ENCODE results near the gene ERI3. TPM values are rescaled to one million over a fixed set of nuclear protein-coding genes. Genes with fewer than 3 reads are reported as not detected.

The ERI3 gene
- total RNA-seq, 4 donors from 2014 or later: 23.8 to 30.5 (median 28.7) TPM

DNA sequence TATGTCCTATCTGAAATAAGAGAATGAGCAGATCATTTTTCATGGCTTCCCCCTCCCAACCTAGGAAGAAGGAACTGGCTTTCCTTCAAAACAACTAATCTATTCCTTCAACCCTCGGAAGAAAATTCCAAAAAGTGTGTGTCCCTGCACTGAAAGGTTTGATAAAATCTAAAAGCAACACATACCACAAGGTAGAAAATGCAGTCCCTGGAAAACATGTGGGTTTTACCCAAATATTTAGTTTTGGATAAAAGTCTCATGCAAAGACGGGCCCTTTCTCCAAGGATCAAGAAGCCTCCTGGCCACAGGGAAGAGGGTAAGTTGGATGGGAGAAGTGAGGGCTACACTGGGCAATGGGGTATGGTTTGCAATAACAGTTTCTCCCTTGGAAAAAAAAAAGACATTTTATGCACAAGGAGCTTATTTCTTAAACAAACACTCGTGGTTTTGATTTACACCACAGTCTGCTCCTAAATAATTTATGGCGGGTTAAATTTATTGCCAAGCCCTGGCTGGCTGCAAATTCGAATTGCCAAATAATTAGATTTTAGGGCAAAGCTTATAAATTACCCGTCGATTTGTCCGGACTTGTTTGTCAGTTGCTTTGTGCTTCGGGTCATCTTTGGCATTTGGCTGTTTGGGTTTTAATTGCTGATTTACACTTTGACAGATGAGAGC, 28.9 kb downstream of the ERI3 start:
- TF ChIP-seq, protein P1, sequence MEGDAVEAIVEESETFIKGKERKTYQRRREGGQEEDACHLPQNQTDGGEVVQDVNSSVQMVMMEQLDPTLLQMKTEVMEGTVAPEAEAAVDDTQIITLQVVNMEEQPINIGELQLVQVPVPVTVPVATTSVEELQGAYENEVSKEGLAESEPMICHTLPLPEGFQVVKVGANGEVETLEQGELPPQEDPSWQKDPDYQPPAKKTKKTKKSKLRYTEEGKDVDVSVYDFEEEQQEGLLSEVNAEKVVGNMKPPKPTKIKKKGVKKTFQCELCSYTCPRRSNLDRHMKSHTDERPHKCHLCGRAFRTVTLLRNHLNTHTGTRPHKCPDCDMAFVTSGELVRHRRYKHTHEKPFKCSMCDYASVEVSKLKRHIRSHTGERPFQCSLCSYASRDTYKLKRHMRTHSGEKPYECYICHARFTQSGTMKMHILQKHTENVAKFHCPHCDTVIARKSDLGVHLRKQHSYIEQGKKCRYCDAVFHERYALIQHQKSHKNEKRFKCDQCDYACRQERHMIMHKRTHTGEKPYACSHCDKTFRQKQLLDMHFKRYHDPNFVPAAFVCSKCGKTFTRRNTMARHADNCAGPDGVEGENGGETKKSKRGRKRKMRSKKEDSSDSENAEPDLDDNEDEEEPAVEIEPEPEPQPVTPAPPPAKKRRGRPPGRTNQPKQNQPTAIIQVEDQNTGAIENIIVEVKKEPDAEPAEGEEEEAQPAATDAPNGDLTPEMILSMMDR (IDR thresholded peaks at IDR 0.05; ENCODE audit: low read depth): no peak

GRCh38 chr1:44323947-44324346, 31.1 kb downstream of the ERI3 start:
- TF ChIP-seq, protein P1 (IDR thresholded peaks at IDR 0.05; ENCODE audit: low read depth): no peak

GRCh38 chr1:44322367-44322766, 32.7 kb downstream of the ERI3 start:
- TF ChIP-seq, protein P1 (IDR thresholded peaks at IDR 0.05; ENCODE audit: low read depth): no peak

- TF ChIP-seq, protein P1 (IDR thresholded peaks at IDR 0.05; ENCODE audit: low read depth): no peak
Measured at GRCh38 chr1:44321466-44321865, 33.6 kb downstream of the ERI3 start.

DNA sequence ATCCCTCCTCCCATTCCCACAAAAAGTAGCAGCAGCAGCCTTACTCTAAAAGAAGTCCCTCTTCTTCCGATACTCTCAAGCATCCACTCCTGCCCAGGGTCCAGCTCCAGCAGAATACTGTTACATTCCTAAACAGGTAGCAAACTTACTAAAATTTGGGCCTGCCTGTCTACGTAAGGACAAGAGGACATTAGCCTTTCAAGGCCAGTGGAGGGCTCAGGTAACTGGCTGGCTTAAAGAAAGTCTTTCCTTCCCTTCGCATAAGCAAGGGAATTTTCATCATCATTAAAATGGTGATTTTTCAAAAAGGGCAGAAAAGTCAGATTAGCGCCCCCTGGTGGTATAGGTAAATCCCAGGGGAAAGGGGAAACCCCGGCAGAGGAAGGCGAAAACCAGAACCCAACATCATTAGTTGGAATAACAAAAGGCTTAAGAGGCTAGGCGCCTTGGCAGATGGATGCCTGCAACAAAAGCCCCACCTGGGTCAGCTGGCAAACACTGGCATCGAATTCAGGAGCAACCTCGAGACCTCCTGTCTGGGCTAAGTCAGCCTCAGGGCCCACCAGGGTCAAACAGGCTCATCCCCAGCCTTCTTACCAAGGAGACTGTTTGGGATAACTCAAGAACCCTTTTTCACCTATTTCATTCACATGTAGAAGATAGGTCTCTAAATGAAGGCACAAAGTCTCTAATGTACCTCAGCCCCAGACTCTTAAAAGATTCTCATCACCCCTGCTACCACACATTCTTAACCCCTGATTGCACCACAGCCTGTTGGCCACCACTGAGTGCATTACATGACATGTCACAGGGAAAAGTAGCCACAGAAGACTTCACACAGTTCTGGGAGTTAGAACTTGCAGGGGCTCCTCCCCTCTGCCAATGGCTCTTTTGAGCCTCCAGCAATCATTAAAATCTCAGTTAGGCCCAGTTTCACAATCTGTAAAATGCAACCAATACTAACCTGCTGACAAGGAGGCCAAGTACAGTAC, 36.7 kb downstream of the ERI3 start:
- TF ChIP-seq, protein P1 (IDR thresholded peaks at IDR 0.05; ENCODE audit: low read depth): no peak

DNA sequence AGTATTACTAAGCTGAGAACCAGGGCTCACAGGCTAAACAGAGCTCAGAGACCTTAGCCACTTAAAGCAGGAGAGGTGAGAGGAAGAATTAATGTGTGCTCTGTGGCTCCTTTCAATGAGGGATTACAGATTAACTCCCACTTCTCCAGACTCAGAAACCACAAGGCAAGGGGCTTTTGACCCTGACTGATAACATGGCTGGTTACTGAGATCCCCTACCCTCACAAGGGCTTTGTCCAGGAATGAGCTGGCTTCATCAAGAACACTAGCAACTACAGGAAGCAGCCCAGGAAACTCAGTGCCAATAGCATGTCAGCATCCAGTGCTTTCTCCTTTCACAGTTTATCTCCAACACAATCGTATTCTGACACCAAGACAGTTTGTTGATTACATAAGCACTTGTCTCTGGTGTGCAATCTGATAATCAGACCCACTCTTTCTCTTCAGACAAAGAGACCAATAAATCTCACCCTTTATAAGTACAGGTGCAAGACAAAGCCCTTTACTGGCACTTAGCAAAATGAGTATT, 38.8 kb downstream of the ERI3 start:
- TF ChIP-seq, protein P1 (IDR thresholded peaks at IDR 0.05; ENCODE audit: low read depth): no peak

GRCh38 chr1:44315521-44315920, 39.5 kb downstream of the ERI3 start:
- TF ChIP-seq, protein P1 (IDR thresholded peaks at IDR 0.05; ENCODE audit: low read depth): no peak
